GM21786 (cell line): ENCODE data around the gene ARHGAP22.
"Not testable (repeated sequence)": the region's sequence is repeated elsewhere in the genome, so short reads cannot be mapped to it uniquely, and the experiment has no call there.

Experiments
- ATAC-seq: cut with Tn5 transposase; IDR thresholded peaks from one replicate; pipeline ENCODE4 v1.9.1; 2021; ENCODE audit not compliant: unreplicated experiment

ARHGAP22 gene, protein sequence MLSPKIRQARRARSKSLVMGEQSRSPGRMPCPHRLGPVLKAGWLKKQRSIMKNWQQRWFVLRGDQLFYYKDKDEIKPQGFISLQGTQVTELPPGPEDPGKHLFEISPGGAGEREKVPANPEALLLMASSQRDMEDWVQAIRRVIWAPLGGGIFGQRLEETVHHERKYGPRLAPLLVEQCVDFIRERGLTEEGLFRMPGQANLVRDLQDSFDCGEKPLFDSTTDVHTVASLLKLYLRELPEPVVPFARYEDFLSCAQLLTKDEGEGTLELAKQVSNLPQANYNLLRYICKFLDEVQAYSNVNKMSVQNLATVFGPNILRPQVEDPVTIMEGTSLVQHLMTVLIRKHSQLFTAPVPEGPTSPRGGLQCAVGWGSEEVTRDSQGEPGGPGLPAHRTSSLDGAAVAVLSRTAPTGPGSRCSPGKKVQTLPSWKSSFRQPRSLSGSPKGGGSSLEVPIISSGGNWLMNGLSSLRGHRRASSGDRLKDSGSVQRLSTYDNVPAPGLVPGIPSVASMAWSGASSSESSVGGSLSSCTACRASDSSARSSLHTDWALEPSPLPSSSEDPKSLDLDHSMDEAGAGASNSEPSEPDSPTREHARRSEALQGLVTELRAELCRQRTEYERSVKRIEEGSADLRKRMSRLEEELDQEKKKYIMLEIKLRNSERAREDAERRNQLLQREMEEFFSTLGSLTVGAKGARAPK

DNA sequence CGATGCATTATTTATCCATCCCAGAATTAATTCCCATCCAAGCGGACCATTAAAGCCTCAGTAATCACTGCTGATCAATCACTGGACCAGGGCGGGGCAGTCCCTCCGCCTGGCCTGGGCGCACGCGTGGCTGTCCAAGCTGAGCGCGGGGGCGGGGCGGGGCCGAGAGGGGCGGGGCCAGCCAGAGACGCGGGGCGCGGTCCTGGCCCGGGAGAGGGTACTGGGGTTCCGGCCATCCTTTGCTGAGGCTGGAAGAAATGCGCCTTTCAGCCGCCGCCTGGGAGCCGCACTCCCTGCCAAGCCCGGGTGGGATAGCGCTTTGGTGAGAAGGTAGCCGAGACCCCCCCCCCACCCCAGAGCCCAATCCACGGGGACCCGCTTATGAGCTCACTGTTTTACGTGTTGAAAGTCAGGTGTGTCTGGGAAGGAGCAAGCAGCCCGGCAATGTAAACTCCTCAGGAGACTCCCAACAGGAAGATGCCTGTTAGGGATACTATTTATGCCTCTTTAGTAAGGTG is at the start of gene ARHGAP22:
TSS of gene ARHGAP22 (minus strand) at position 83 of the 518 bp plus-strand sequence. CDS start 277 bp downstream, outside the sequence.
- ATAC-seq: no peak

DNA sequence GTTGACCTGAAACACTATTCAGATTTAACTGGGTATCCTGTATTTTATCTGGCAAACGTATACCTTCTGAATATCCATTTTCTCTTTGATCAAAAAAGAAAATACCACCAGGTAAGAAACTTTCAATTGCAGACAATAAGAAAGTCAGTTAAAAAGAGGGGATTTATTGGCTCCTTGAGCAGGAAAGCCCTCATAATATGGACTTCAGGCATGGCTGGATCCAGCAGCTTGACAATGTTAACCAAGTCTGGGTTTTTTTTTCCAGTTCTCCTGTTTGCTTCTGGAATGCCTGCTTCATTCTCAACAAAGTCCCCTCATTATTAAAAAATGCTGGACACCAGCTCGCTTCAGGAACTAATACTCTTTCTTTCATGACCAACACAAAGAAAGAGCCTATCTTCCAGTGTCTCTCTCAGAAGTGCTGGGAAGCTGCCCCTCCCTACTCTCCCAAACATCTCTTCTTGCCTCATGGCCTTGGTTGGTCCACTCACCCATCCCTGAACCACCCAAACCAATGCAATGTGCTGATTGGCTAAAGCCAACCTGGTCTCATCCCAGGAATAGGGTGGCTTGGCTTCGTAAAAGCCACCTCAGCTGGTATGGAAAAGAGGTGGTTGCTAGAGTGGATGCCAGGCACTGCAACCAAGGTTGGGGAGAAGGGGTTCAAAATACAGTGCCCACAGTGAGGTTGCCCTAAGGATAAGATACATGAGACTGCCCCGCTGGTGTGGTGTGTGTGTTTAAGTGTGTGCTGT is 49.2 kb upstream of the ARHGAP22 start:
- ATAC-seq: no peak

DNA sequence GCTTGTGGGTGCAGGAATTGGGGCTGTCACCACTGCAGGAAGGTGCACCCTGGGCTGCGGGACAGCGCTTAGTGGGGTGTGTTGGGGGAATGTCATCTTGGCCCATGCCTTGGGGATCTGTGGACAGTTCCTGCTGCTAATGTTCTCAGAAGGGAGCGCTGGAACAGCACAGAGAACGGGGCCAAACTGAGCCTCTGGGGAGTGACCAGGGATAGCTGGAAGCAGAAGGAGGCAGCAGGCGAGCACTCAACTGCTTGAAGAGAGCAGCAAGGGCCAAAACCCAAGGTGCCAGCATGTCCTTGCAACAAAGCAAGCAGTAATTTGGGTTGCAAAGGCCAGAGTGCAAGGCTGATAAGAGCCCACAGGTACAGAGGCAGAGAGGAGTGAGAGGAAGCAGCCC is 48.5 kb upstream of the ARHGAP22 start:
- ATAC-seq: no peak

DNA sequence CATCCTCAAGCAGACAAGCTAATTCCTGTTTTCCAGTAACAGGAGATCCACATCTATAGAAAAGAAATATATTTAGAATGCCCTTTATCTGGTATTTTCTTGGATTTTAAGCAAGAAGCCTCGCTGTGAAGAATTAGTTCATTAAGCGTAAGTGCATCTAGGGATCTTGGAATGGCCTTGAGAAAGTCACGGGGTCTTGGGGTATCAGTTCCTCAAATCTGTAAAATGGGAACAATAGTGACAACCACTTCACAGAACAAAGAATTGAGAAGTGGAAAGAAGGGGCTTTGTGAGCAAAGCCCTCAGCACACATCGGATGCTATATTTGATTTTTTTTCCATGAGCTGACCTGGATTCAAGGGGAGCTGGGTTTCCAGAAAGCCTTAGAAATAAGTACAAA is 47.5 kb upstream of the ARHGAP22 start:
- ATAC-seq: no peak

DNA sequence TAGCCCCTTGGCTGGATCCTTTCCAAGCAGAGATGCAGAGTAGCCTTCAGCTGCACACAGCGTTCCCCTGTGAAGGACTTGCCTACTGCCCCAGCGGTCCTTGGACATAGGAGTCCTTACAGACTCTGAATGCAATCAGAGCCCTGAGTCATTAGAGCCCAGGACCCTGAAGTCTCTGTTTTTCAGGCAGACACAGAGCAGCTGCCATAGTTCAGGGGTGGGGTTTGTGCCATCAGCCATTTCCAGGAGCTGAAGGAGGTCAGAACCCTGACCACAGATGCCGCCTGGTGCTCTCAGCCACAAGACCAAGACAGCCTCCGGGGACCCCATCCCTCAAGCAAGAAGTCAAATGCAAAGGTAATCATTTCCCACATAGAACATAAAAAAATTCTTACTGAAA is 47.0 kb upstream of the ARHGAP22 start:
- ATAC-seq: no peak

DNA sequence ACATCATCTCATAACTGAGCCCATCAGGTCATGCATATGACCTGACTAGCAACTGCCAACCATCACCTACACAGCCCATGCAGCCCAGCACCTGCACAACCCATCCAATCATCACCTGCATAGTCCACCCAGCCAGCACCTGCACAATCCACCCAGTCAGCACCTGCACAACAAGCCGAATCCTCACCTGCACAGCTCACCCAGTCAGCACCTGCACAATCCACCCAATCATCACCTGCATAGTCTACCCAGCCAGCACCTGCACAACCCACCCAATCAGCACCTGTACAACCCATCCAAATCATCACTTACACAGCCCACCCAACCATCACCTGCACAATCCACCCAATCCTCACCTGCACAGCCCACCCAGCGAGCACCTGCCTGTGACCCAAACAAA is 46.4 kb upstream of the ARHGAP22 start:
- ATAC-seq: no peak

DNA sequence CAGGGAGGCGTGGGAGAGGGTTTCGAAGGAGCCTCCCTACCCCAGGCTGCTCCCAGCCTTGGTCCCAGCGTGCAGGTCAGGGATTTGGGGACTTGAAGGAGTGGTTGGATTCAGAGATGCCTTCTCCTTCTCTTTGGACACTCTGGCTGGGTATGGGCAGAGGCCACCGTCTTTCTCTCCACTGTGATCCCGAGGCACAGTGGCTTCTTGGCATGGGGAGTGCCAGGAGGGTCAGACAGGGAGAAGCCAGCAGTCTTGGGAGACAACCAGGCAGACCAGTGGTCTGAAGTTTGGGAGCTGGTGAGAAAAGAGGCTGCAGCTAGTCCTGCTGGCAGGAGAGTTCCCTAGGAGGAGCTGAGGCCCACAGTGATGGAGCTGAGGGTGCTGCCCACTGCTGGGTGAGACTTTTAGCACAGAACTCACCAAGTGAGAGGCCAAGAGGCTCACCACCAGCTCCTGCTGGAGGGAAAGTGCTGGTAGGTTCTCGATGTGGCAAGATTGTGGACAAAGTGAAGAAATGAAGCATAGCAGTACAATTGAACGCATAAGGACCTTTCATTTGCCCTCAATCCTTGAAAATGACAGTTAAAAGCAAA is 44.6 kb upstream of the ARHGAP22 start:
- no peak for ATAC-seq

DNA sequence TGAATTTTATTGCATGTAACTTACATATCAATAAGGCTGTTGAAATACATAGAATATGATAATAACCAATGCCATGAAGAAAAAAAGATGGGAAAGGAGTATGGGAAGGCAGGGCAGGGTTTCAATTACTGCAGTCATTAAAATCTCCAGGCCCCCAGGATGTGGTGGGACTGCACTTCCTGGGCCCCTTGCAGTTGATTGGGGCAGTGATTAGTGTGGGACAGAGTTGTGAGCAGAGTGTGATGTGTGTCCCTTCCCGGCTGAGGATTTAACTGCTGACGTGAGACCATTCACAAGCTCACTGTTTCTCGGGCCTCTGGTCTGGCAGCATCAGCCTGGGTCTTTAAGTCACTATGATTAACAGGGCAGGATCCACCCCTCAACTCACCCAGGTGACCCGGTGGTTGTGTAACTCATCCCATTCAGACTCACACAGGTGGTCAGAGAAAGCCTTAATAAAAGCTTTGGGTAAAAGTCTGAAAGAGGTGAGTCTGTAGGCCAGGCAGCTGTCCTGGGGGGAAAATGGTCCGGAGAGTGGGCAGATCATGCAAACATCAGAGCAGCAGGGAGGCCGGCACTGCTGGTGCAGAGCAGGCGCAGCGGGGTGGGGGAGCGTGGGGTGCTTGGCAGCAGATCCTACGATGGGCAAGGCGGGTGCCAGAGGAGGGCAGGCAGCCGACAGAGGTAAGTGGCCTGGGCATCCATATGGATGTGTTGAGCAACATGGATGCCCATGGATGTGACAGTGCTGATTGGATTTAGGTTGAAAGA is 43.5 kb upstream of the ARHGAP22 start:
- no peak for ATAC-seq

DNA sequence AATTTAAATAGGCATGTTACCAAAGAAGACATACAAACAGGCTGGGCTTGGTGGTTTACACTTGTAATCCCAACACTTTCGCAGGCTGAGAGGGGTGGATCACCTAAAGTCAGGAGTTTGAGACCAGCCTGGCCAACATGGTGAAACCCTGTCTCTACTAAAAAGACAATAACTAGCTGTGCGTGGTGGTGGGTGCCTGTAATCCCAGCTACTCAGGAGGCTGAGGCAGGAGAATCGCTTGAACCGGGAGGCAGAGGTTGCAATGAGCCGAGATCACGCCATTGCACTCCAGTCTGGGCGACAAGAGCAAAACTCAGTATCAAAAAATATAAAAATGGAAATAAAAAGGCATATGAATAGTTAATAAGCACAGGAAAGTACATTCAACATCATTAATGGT is 42.2 kb upstream of the ARHGAP22 start:
- ATAC-seq: not testable (repeated sequence)

DNA sequence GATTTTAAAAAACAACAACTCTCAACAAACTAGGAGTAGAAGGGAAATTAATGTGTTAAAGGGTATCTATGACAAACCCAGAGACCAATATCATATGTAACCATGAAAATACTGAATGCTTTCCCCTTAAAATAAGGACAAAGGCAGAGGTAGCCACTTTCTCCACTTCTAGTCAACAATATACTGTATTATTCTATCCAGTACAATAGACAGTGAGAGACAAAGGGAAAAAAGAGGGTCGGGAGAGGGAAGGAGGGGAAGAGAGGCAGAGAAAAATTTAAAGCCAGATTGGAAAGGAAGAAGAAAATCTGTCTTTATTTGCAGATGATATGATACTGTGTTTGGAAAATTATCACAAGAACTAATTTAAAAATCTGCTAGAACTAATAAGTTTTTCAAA is 40.7 kb upstream of the ARHGAP22 start:
- ATAC-seq: no peak

DNA sequence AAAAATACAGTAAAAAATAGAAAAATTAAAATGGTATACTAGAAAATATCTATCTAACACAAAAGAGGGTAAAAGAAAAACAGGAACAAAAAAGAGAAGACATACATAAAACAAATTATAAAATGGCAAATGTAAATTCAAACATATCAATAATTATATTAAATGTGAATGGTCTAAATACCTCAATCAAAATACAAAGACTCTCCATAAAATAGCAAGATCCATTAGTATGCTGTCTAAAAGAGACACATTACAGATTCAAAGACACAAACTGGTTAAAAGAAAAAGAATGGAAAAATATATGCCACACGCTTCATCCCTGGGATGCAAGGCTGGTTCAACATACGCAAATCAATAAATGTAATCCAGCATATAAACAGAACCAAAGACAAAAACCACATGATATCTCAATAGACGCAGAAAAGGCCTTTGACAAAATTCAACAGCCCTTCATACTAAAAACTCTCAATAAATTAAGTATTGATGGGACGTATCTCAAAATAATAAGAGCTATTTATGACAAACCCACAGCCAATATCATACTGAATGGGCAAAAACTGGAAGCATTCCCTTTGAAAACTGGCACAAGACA is 36.3 kb upstream of the ARHGAP22 start:
- not testable (repeated sequence) for ATAC-seq

DNA sequence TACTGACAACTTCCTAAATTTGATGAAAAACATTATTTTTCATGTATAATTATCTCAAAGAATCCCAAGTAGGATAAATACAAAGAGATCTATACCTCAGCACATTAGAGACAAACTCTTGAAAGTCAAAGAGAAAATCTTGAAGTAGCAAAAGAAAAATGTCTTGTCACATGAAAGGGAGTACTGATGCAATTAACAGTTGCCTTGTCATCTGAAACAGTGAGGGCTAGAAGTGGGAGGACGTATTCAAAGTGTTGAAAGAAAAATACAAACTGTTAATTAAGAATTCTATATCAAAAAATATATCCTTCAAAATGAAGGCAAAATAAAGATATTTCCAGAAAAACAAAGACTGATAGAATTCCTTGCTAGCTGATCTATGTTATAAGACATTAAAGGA is 35.5 kb upstream of the ARHGAP22 start:
- ATAC-seq: no peak

DNA sequence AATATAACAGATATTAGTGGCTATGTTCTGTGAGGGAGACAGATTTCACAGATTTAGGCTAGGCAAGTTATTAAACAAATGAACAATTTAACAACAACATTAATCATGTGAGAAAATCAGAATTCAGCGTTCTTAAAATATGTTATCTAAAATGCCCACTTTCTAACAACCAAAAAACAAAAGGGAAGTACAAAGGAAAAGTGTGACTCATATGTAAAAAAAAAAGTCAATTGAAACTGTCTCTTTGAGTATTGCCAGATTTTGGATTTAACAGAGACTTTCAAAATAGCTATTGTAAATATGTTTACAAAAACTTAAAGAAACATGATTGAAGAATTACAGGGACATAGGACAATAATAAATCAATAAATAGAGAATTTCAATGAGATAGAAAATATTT is 34.8 kb upstream of the ARHGAP22 start:
- no peak for ATAC-seq

DNA sequence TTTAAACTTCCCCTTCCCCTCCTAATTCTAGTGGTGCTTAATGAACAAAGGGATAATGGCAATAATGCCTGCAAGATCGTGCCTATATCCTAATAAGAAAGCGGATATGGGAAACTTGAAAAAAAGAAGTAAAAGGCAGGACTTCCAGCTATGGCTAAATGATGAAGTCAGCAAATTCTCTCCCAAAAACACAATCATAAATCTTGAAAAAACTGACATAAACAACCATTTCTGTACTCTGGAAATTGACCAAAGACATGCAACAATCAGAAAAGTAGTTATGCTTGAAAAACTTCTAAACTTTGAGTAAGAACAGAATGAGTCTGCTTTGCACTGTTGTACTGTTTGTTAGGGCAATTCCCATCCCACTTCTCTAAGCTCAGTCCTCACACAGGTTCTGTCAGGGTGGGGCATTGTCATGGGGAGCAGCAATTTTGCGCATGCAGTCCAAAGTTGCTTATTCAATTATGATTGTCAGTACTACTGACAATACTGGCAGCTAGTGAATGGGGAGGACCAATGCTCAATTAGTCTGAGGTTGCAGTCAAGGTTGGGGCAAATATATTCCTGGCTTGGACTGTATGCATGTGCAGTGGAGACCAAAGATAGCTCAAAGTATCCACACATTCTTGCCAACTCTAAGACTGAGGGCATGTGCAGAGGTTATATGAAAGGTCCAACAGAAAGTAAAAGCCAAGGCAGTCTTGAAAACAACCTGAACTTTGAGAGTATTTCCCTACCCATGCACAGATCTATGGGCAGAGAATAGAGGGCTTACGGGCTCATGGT is 34.1 kb upstream of the ARHGAP22 start:
- ATAC-seq: no peak

DNA sequence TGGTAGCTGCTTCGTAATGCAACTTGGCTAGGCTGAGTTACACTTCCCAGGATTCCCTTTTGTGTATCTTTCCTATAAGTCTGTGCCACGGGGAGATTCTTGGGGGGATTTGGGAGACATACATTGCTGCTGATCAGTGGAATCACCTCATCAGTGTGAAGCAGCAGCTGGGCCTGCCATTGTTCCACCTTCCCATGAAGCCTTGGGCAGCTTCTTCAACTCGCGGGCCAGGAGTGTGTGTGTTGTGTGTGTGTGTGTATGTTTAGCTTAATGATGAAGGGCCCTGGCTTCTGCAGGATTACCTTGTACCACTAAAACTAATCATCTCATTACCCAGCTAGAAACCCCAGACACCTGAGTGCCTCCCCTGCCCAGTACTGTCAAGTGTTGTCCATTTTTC is 33.3 kb upstream of the ARHGAP22 start:
- ATAC-seq: no peak

DNA sequence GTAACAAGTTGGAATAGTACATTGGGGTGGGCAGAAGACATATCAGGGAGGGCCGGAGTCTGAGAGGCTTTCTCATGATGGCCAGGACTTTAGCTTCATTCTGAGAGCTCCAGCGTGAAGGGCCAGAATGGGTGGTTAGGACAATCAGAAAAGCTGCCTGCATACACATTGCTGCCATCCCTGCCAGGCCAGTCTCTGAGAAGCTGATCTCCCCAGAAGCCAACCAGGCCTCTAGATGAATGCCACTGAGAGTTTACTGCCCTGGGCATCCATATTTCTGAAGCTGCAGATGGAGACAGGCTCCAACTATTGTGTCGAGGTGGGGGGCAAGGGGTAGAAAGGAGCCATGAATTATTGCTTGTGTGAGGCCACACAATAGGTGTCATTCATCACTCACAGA is 32.0 kb upstream of the ARHGAP22 start:
- ATAC-seq: no peak

DNA sequence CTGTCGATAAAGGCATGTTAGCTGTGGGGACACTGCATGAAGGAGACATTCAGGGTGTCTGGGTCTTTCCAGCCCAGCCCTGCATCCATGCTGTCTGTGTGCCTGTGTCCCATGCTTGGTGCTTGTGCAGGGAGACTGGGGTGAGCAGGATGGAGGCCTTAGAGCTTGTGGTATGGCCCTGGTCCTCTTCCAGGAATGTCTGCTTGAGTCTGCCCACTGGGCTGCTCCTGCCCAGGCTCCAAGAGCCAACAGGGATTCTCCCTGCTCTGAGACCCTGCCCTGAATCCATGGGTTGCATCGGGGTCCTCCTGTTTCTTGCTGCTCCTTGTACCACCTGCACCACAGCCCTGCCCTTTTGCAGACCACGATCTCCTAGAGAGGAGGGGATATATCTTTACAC is 31.4 kb upstream of the ARHGAP22 start:
- ATAC-seq: no peak

DNA sequence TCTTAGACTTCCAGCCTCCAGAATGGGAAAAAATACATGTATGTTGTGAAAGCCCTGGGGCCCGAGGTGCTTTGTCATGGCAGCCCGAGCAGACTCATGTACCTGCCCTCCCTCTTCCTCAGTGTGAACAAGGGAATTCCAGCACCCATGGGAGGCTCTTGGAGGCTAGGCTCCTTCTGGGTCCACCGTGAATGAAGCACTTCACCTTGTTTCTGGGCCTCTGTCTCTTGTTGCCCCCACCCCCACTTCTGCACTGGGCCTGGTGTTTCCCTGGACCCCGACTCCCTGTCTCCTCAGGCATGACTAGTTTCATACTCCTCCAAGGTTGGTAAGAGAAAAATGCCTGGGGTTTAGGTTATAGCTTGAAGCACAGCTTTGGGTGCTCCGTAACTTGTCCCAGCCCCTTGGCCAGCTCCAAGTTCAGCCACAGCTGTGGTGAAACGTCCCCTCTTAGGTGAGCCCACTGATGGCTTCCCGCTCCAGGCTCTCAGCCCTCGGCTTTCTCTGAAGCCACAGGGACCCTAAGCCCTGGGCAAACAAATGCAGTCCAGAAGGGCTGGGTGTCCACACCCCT is 30.2 kb upstream of the ARHGAP22 start:
- no peak for ATAC-seq
